SK-MEL-5 (cell line): ENCODE results near the gene NPB. TPM values are rescaled to one million over a fixed set of nuclear protein-coding genes. Genes with fewer than 3 reads are reported as not detected.
"Not testable (repeated sequence)": the region's sequence is repeated elsewhere in the genome, so short reads cannot be mapped to it uniquely, and the experiment has no call there.

Experiments used
- DNase-seq: peaks from one replicate; pipeline ENCODE4 v3.0.0-alpha.2; 2016; ENCODE audit warnings: low read depth, low spot score
- in situ Hi-C: cut with HindIII; loops from 2 replicates; pipeline ENCODE4 v1.10.0; 2016; ENCODE audit warnings: low sequenced_read_pairs, high pct_unique_total_duplicates, low pct_unique_long_range_greater_than_20kb
- total RNA-seq: library from RNA; depleted of rRNA; stranded (reverse); fragments of >200 nt; shearing (Covaris generic); gene quantifications from 2 replicates; pipeline ENCODE4 v1.2.3, GENCODE V29; 2014

The NPB gene
- total RNA-seq, 1 experiment from 2014 or later, result 0.34 TPM

GRCh38 chr17:81918333-81918669 is 16.3 kb downstream of the NPB start:
- in situ Hi-C loops, DNase-seq: not testable (repeated sequence)

- no peak for DNase-seq
- in situ Hi-C loops, result no loop called here
These were observed 17.0 kb downstream of the NPB start for GRCh38 chr17:81918832-81919545.

- in situ Hi-C loops, result no loop called here
- DNase-seq, result no peak
These were observed 18.8 kb downstream of the NPB start for GRCh38 chr17:81920612-81921536.

GRCh38 chr17:81921537-81921862 is 19.5 kb downstream of the NPB start:
- in situ Hi-C loops, result no loop called here
- DNase-seq, result no peak

GRCh38 chr17:81921996-81922565 is 20.0 kb downstream of the NPB start:
- no peak for DNase-seq
- in situ Hi-C loops, result no loop called here

GRCh38 chr17:81922566-81923301 is 20.7 kb downstream of the NPB start:
- in situ Hi-C loops, result no loop called here
- no peak for DNase-seq

GRCh38 chr17:81923302-81924260 is 21.5 kb downstream of the NPB start:
- DNase-seq, result no peak
- in situ Hi-C loops, result no loop called here

GRCh38 chr17:81924557-81925532 is 22.8 kb downstream of the NPB start:
- no peak for DNase-seq
- in situ Hi-C loops, result no loop called here

GRCh38 chr17:81925860-81926450 is 23.9 kb downstream of the NPB start:
- no peak for DNase-seq
- in situ Hi-C loops, result no loop called here

- in situ Hi-C loops, result no loop called here
These were observed 24.6 kb downstream of the NPB start for GRCh38 chr17:81926451-81927151.

GRCh38 chr17:81927152-81927652 is 25.2 kb downstream of the NPB start:
- in situ Hi-C loops, result no loop called here
- no peak for DNase-seq

More at GRCh38 chr17:81926451-81927151, 24.6 kb downstream of the NPB start:
- DNase-seq, result peak; percentile 87

GRCh38 chr17:81927653-81928543 is 25.9 kb downstream of the NPB start, which contains the start of gene MAFG:
Gene MAFG (minus strand): TSS chr17:81927735. CDS start chr17:81923185, 4,550 bp downstream.
- in situ Hi-C loops, result no loop called here

GRCh38 chr17:81928544-81929252 is 26.7 kb downstream of the NPB start:
- no peak for DNase-seq
- in situ Hi-C loops, result no loop called here

More at GRCh38 chr17:81927653-81928543, 25.9 kb downstream of the NPB start, which contains the start of gene MAFG:
- peak; percentile 99 for DNase-seq
